ENCODE results near the gene STK32B. TPM values are rescaled to one million over a fixed set of nuclear protein-coding genes. Genes with fewer than 3 reads are reported as not detected.
A peak's percentile ranks its signal among the peaks of the same experiment; 100 is the strongest.

Gene STK32B
- total and polyA plus RNA-seq, 8 donors: 0.61 to 5.5 (median 3.1) TPM

DNA sequence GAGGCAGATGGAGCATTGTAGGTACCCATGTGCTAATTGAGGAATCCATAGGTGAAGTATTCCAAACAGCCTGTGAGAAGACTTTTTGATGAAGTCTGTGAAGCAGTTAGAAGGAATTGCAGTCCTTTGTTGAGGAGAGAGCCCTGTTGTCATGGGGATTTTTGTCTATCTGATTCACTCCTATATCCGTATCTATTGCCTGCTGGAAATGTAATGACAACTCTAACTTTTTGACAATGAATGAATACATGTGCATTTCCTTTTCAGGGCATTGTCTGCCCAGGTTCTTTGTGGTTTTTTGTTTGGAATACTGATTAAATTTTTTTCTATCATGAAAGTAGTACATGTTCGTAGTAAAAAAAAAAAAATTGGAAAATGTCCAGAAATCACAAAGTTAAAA is 31.1 kb downstream of the STK32B start:
- no peak overlapping the region for H3K27ac ChIP-seq
- intact Hi-C loops (cut with DNase I; ENCODE audit: low total_unique reads): no loop called here
- no peaks in the 10 kb centered on the region for H3K4me1 ChIP-seq
- H3K4me3 ChIP-seq: no peak overlapping the region
- no peaks in the 10 kb centered on the region for H3K36me3 ChIP-seq
- WGBS, 5 donors: 32 to 68% (median 46%) methylated on average over 2 of the region's 2 CpGs
- DNase-seq: no peak
- peaks cover 0 to 30% (median 23%) of the 10 kb centered on the region in 4 donors for H3K9me3 ChIP-seq
- H3K27me3 ChIP-seq: no peaks in the 10 kb centered on the region
- TF ChIP-seq POLR2A (IDR thresholded peaks at IDR 0.05) (no peak), POLR2AphosphoS5 (IDR thresholded peaks at IDR 0.05) (no peak), EP300 (IDR thresholded peaks at IDR 0.05) (no peak)
- TF ChIP-seq, protein P1, sequence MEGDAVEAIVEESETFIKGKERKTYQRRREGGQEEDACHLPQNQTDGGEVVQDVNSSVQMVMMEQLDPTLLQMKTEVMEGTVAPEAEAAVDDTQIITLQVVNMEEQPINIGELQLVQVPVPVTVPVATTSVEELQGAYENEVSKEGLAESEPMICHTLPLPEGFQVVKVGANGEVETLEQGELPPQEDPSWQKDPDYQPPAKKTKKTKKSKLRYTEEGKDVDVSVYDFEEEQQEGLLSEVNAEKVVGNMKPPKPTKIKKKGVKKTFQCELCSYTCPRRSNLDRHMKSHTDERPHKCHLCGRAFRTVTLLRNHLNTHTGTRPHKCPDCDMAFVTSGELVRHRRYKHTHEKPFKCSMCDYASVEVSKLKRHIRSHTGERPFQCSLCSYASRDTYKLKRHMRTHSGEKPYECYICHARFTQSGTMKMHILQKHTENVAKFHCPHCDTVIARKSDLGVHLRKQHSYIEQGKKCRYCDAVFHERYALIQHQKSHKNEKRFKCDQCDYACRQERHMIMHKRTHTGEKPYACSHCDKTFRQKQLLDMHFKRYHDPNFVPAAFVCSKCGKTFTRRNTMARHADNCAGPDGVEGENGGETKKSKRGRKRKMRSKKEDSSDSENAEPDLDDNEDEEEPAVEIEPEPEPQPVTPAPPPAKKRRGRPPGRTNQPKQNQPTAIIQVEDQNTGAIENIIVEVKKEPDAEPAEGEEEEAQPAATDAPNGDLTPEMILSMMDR (IDR thresholded peaks at IDR 0.05): no peak

DNA sequence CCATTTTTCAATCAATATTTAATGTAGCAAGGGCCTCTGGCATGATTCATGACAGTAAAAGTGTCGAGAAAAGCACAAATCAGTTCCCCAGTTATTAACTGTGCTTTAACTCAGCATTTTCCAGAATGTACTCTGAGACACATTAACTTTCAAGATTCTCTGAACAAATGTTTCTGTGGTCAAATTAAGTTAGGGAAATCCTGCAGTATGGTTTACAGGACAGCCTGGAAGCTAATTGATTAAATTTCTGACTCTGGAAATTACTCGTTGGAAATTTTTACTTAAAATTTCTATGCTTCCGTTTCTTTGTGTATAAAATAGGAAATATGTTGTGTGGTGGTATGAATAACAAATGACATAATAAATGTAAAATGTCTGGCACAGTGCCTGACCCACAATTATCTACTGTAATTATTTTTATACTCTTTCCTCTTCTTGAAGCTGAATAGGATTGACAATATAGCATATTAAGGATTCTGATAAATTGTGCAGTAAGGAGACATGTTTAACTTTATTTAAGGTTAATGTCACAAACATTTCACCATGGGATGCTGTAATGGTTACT is 33.7 kb downstream of the STK32B start:
- Histone ChIP-seq H3K4me1 (no peaks in the 10 kb centered on the region), H3K27me3 (no peaks in the 10 kb centered on the region), H3K9me3 (peaks cover 0 to 30% (median 23%) of the 10 kb centered on the region in 4 donors), H3K27ac (no peak overlapping the region), H3K4me3 (no peak overlapping the region), H3K36me3 (no peaks in the 10 kb centered on the region)
- intact Hi-C loops (cut with DNase I; ENCODE audit: low total_unique reads): no loop called here
- 49 to 73% (median 62%) methylated on average over 3 of the region's 3 CpGs for WGBS, 5 donors
- TF ChIP-seq, protein P1 (IDR thresholded peaks at IDR 0.05): no peak
- TF ChIP-seq EP300 (IDR thresholded peaks at IDR 0.05) (no peak), POLR2A (IDR thresholded peaks at IDR 0.05) (no peak), POLR2AphosphoS5 (IDR thresholded peaks at IDR 0.05) (no peak)
- peak in 1 of 2 donors; percentile 14 for DNase-seq

DNA sequence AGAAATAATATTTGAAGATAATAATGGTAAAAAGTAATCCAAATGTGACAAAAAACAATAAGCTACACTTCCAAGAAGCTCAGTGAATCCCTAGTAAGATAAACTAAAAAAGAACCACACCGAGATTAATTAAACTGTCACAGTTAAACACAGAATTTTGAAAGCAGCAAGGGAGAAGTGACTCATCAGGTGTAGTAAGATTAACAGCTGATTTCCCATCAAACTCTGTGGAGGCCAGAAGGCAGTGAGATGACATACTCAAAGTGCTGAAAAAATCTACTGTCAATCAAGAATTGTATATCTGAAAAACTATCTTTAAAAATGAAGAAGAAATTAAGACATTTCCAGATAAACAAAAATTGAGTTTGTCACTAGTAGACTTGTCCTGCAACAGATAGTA is 35.3 kb downstream of the STK32B start:
- no peak overlapping the region for H3K4me3 ChIP-seq
- 90 to 95% (median 91%) methylated on average over 1 of the region's 1 CpG for WGBS, 5 donors
- H3K4me1 ChIP-seq: no peaks in the 10 kb centered on the region
- peaks cover 0 to 25% (median 19%) of the 10 kb centered on the region in 4 donors for H3K9me3 ChIP-seq
- intact Hi-C loops (cut with DNase I; ENCODE audit: low total_unique reads): no loop called here
- no peak for DNase-seq
- no peaks in the 10 kb centered on the region for H3K27me3 ChIP-seq
- H3K27ac ChIP-seq: no peak overlapping the region
- TF ChIP-seq POLR2AphosphoS5 (IDR thresholded peaks at IDR 0.05) (no peak), EP300 (IDR thresholded peaks at IDR 0.05) (no peak), POLR2A (IDR thresholded peaks at IDR 0.05) (no peak)
- TF ChIP-seq, protein P1 (IDR thresholded peaks at IDR 0.05): no peak
- H3K36me3 ChIP-seq: no peaks in the 10 kb centered on the region

DNA sequence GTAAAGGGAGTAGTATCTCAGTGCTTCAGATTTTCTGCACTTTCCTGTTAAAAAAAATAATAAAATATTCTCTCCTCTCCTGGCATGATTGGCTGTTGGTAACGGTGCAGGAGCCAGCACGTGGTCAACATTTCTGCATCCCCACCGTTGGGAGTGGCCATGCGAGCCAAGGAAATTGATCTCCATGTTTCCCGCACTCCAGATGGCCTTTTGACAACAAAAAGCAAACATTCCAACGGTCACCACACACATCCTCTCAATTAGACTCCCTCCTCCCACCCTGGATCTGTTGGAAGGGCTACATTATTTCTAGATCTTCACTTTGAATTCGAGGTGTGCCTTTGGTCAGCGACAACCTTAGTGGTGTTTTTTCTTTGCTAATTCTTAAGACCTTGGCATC is 45.0 kb downstream of the STK32B start:
- H3K27ac ChIP-seq: no peak overlapping the region
- 36 to 52% (median 45%) methylated on average over 8 of the region's 8 CpGs for WGBS, 5 donors
- peaks cover 0 to 7% (median 4%) of the 10 kb centered on the region in 4 donors for H3K9me3 ChIP-seq
- H3K4me3 ChIP-seq: no peak overlapping the region
- H3K36me3 ChIP-seq: no peaks in the 10 kb centered on the region
- intact Hi-C loops (cut with DNase I; ENCODE audit: low total_unique reads): no loop called here
- DNase-seq: no peak
- TF ChIP-seq, protein P1 (IDR thresholded peaks at IDR 0.05): no peak
- TF ChIP-seq POLR2A (IDR thresholded peaks at IDR 0.05): no peak
- TF ChIP-seq EP300 (IDR thresholded peaks at IDR 0.05): no peak
- no peak for TF ChIP-seq POLR2AphosphoS5 (IDR thresholded peaks at IDR 0.05)
- no peaks in the 10 kb centered on the region for H3K4me1 ChIP-seq
- no peaks in the 10 kb centered on the region for H3K27me3 ChIP-seq

Data from stomach (tissue), 9 donors.